Activated naive CD8-positive, alpha-beta T cell treated with anti-CD3 and anti-CD28 coated beads, Interleukin-2, amount 50 U/mL, for 24 hours (primary cell): ENCODE data around the gene IQCK.

Experiments
- ATAC-seq: fragments of 150-1000 bp; cut with Tn5 transposase; one replicate; pipeline ENCODE4 v1.10.0; 2021
- DNase-seq: peaks from one replicate; pipeline ENCODE4 v3.0.0; 2021
- H3K27ac Mint-ChIP-seq: one replicate; pipeline ENCODE4 v1.8.0; 2021; ENCODE audit warnings: mild to moderate bottlenecking, mixed read lengths
- H3K27me3 Mint-ChIP-seq: one replicate; pipeline ENCODE4 v1.8.0; 2021; ENCODE audit warnings: mixed read lengths
- H3K36me3 Mint-ChIP-seq: one replicate; pipeline ENCODE4 v1.8.0; 2021; ENCODE audit warnings: low read depth, mixed read lengths
- H3K4me1 Mint-ChIP-seq: one replicate; pipeline ENCODE4 v1.8.0; 2021; ENCODE audit warnings: mixed read lengths
- H3K4me3 Mint-ChIP-seq: one replicate; pipeline ENCODE4 v1.8.0; 2021; ENCODE audit warnings: mild to moderate bottlenecking, moderate library complexity, mixed read lengths
- H3K9me3 Mint-ChIP-seq: one replicate; pipeline ENCODE4 v1.8.0; 2021; ENCODE audit warnings: mixed read lengths

The IQCK gene

DNA sequence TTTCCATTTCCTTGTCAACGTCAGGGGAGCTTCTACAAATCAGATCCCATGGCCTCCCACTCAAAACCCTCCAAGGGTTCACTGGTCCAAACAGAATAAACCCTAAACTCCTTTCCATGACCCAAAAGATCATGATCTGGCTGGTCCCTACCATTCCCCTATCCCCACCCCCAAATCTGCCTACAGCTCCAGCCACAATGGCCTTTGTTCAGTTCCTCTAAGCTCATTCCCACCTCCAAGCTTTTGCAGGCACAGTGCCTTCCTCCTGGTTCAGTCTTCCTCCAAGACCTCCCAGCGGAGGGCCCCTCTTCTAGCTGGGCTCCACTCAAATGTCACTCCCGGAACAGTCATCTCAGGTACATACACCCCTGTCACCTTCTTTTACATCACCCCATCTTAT lies 164.6 kb downstream of the IQCK start:
- H3K4me3 Mint-ChIP-seq: no peak overlapping the region
- peaks cover 37% of the 10 kb centered on the region for H3K27me3 Mint-ChIP-seq
- ATAC-seq: no peak
- no peaks in the 10 kb centered on the region for H3K9me3 Mint-ChIP-seq
- no peak for DNase-seq
- H3K4me1 Mint-ChIP-seq: peaks cover 20% of the 10 kb centered on the region
- H3K36me3 Mint-ChIP-seq: no peaks in the 10 kb centered on the region
- H3K27ac Mint-ChIP-seq: no peak overlapping the region

DNA sequence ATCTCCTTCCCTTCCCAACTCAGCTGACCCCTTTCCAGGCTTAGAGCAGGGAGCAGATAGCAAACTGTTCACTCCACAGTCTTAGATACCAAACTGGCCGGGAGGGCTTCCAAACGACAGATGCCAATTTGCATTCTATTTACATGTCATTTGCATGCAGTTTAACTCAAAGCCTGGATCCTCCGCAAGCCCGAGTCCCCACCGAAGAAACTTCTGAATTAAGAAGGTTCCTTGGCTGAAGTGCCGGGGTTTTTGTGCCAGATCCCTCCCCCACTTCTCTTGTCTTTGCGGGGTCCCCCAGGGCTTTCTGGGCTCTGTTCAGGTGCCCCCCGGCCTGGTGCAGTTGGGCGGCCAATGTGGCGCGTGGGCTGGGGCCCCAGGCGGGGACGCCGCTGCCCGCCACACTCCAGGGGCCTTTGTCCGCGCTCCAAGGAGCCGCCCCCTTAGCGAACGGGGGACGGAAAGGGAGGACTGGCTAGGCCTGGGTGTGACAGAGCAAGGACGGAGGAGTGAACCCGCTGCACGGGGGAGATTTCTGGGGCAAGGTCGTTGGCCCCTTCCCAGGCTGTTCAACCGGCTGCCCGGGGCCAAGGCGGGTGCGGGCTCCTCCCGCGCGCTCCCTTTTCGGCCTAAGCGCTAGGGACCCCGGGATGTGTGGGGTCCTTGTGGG lies 165.4 kb downstream of the IQCK start:
- DNase-seq (peak; percentile 4), ATAC-seq (no peak)
- H3K27me3 Mint-ChIP-seq: peaks cover 37% of the 10 kb centered on the region
- no peaks in the 10 kb centered on the region for H3K36me3 Mint-ChIP-seq
- no peaks in the 10 kb centered on the region for H3K9me3 Mint-ChIP-seq
- H3K27ac Mint-ChIP-seq: no peak overlapping the region
- H3K4me1 Mint-ChIP-seq: peaks cover 20% of the 10 kb centered on the region
- H3K4me3 Mint-ChIP-seq: no peak overlapping the region

DNA sequence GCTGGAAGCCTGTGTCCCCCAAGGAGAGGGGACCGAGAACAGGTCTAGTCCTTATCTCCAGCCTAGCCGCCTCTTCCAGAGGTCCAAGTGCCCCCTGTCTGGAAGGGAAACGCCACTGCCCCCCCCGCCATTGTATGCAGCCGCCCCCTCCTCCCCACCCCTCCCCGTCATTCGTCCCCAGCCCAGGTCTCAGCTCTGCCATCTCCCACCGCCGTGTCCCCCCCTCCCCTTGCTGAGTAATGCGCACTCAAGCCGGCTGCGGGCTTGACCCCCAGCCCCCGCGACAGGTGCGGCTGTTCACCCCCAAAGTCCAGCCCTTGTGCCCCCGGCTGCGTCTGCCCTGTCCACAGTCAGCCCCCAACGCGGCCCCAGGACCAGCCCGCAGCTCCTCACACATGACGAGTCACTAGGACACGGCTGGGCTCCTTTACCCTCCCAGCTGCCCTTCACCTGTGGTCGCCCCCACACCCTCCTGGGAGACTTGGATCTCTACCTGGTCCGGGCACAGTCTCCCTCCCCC lies 166.0 kb downstream of the IQCK start:
- Mint-ChIP-seq H3K27me3 (peaks cover 41% of the 10 kb centered on the region), H3K4me1 (peaks cover 24% of the 10 kb centered on the region), H3K4me3 (peak overlapping the region; percentile 26), H3K9me3 (no peaks in the 10 kb centered on the region), H3K27ac (no peak overlapping the region), H3K36me3 (no peaks in the 10 kb centered on the region)
- no peak for ATAC-seq
- no peak for DNase-seq

DNA sequence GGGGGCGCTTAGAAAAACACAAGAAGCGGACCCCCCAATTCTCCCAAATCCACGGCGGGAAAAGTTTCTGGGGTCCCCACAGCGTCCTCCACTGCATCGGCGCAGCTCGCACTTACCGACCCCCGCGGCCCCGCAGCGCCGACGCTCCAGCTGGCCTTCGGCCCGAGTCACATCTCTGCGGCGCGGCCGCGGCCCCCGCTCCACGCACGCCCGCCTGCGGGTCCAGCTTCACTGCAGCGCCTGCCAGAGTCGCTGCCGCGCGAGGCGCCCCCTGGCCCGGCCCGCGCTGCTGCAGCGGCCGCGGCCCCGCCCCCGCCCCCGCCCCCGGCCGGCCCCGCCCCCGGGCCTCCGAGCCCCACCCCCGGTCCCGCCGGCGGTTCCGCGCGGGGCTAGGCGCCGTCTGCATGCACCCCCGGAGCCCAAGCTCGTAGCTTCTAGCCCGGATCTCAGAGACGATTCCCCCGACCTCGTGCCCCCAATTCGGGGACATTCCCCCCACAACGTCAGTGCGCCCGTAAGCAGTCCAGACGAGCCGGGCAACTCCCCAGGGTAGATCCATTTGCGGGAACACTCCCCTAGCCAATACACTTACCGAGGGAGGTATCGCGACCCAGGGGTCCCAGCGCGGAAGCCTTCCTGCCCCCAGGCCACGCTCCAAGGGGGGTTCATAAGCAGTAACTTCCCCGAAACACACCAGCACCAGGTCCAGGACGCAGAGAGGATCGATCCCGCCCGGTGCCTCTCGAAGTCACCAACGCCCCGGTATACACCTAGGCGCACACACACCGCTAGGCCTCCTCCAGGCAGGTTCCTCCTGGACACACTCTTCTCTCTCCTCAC lies 166.8 kb downstream of the IQCK start, which contains the start of gene GPRC5B:
GPRC5B (minus strand) TSS at position 238 of the 840 bp plus-strand sequence. CDS start 12,003 bp downstream, outside the sequence.
- peak; percentile 29 for DNase-seq
- peak; percentile 20 for ATAC-seq
- H3K27me3 Mint-ChIP-seq: peaks cover 41% of the 10 kb centered on the region
- H3K4me1 Mint-ChIP-seq: peaks cover 25% of the 10 kb centered on the region
- no peaks in the 10 kb centered on the region for H3K36me3 Mint-ChIP-seq
- no peaks in the 10 kb centered on the region for H3K9me3 Mint-ChIP-seq
- peak within 1 kb of the TSS; percentile 75 for H3K4me3 Mint-ChIP-seq
- no peak within 1 kb of the TSS for H3K27ac Mint-ChIP-seq

DNA sequence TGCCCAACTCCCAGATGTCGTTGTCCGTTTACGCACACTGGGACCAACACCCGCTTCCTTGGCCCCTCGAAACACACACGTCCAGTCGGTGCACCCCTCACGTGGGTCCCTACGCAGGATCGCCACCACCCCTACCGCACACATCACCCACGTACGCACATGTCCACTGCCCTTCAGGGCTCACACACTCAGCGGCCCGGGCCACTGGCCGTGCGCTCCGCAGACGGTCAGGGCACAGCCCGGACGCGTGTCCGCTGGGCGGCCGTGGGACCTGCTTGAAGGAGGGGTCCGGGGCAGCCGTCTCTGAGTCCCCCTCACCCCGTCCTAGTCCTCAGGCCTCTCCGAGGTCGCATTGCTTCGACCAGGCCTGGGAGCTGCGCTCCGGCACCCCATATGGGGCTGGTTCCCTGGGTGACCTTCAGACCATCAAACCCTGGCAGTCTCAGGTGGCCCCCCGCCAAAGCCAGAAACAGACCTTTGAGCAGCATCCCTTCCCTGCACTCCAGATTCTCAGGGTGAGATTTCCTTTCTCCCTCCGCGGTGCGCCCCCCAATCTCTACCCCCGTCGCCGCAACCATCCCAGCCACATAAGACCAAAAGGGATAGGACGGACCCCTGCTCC lies 167.5 kb downstream of the IQCK start:
- H3K4me3 Mint-ChIP-seq: peak overlapping the region; percentile 75
- no peak for ATAC-seq
- peak; percentile 13 for DNase-seq
- no peak overlapping the region for H3K27ac Mint-ChIP-seq
- H3K4me1 Mint-ChIP-seq: peaks cover 25% of the 10 kb centered on the region
- H3K9me3 Mint-ChIP-seq: no peaks in the 10 kb centered on the region
- peaks cover 41% of the 10 kb centered on the region for H3K27me3 Mint-ChIP-seq
- no peaks in the 10 kb centered on the region for H3K36me3 Mint-ChIP-seq

DNA sequence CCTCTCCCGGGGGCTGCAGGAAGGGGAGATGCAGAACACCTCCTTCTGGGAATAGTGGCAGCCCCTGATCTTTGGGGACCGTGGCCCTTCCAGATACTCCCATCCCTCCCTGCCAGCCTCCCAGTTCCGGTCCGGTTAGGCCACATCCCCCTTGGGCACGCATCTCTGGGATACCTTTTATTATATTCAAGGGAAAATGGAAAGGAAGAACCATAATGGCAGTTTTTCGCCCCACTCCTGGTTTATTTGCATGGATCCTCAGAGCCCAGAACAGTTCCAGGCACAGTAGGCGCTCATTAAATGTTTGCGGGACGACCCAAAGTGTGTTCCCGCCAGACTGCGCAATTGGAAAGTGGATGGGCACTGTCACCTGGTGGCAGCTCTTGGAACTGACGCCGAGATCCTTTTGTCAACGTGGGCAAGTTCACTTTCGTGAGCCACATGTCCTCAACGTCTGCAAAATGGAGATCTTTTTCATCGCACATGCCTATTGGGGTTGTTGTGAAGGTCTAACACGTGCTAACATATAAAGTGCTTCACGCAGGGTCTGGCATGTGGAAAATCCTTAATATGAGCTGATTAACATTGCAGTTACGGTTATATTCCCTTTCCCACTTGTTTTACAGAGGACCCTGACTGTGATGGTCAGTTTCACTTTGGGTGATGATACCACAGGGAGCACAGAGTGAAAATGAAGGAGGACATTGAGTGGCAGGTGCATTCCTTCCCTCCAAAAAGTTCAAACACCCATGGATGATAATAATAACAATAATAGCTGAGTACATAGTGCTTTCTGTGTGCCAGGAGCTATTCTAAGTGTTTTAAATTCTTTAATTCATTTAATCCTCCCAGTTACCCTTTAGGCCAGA lies 168.2 kb downstream of the IQCK start:
- H3K27ac Mint-ChIP-seq: peak overlapping the region; percentile 54

DNA sequence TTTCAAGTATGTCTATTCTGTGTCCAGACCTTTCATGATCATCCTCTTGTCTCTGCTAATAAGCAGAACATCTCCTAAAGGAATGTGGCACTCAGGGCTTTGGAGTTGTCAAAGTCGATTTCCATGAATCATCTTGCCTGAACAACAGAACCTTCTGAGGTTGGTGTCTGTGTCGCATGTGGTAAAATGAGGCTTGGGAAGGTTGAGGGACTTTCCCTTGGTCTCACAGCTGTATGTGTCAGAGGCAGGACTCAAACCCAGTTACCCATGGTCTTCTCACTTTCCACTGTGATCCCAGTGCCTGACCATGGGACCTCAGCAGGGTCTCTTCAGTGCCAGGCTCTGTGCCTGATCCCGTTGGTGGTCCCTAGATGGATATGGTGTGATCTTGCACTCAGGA lies 170.8 kb downstream of the IQCK start:
- H3K36me3 Mint-ChIP-seq: no peaks in the 10 kb centered on the region
- no peaks in the 10 kb centered on the region for H3K9me3 Mint-ChIP-seq
- peaks cover 21% of the 10 kb centered on the region for H3K27me3 Mint-ChIP-seq
- DNase-seq: peak; percentile 9
- no peak overlapping the region for H3K27ac Mint-ChIP-seq
- ATAC-seq: peak; percentile 76
- peaks cover 25% of the 10 kb centered on the region for H3K4me1 Mint-ChIP-seq
- H3K4me3 Mint-ChIP-seq: no peak overlapping the region

More for the DNA sequence above, 168.2 kb downstream of the IQCK start:
- peak; percentile 86 for DNase-seq
- Mint-ChIP-seq H3K36me3 (no peaks in the 10 kb centered on the region), H3K4me3 (peak overlapping the region; percentile 75), H3K4me1 (peaks cover 25% of the 10 kb centered on the region), H3K9me3 (no peaks in the 10 kb centered on the region), H3K27me3 (peaks cover 38% of the 10 kb centered on the region)
- peak; percentile 56 for ATAC-seq

DNA sequence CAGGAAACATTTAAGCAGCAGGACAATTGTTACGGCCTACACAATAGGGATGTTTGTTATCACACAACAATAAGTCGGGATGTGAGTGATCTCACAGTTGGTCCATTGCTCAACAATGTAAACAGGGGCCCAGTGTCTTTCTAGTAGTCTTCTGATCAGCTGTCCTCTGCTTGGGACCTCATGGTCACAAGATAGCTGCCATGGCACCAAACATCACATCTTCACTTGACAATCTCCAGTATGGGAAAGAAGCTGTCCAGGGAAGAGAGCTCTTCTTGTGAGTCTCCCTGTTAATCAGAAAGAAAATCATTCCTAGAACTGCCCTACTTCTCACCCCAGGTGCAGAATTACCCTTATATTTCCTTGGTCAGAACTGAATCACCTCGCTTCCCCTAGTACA lies 172.8 kb downstream of the IQCK start:
- H3K36me3 Mint-ChIP-seq: no peaks in the 10 kb centered on the region
- ATAC-seq (no peak), DNase-seq (no peak)
- no peaks in the 10 kb centered on the region for H3K9me3 Mint-ChIP-seq
- H3K27me3 Mint-ChIP-seq: peaks cover 9% of the 10 kb centered on the region
- no peak overlapping the region for H3K4me3 Mint-ChIP-seq
- H3K27ac Mint-ChIP-seq: no peak overlapping the region
- H3K4me1 Mint-ChIP-seq: peaks cover 15% of the 10 kb centered on the region

DNA sequence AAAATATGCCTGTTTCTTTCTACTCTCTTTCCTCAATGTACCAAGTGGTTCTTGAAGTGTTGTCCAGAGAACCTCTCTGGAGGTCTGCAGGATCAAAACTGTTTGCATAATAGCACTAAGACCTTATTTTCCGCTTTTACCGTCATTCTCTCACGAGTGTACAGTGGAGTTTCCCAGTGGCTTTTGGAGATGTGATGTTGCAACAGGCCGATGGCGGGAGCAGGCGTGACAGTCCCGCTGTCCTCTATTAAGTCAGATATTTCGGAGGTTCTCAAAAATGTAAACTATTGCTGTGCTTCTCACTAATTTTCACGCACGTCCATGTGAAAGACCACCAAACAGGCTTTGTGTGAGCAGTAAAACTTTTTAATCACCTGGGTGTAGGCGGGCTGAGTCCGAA lies 174.8 kb downstream of the IQCK start:
- Mint-ChIP-seq H3K9me3 (no peaks in the 10 kb centered on the region), H3K36me3 (no peaks in the 10 kb centered on the region), H3K27me3 (peaks cover 6% of the 10 kb centered on the region), H3K27ac (no peak overlapping the region), H3K4me1 (peaks cover 6% of the 10 kb centered on the region), H3K4me3 (no peak overlapping the region)
- DNase-seq (no peak), ATAC-seq (no peak)

DNA sequence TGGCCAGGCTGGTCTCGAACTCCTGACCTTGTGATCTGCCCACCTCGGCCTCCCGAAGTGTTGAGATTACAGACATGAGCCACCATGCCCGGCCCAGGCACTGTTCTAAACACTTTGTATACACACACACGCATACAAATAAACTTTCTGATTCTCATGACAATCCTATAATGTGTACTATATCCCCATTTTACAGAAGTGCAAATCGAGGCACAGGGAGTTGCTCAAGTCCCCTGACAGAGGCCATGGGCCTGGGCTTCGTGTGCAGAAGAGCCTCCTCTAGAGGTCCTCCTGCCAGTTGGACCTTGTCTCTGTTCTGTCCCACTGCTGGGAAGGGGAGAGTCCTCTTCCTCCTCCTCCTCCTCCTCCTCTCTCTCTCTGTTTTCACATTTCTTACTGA lies 176.5 kb downstream of the IQCK start:
- Mint-ChIP-seq H3K9me3 (no peaks in the 10 kb centered on the region), H3K4me3 (no peak overlapping the region), H3K36me3 (no peaks in the 10 kb centered on the region), H3K27me3 (peaks cover 5% of the 10 kb centered on the region), H3K4me1 (no peaks in the 10 kb centered on the region), H3K27ac (no peak overlapping the region)
- no peak for ATAC-seq
- no peak for DNase-seq

DNA sequence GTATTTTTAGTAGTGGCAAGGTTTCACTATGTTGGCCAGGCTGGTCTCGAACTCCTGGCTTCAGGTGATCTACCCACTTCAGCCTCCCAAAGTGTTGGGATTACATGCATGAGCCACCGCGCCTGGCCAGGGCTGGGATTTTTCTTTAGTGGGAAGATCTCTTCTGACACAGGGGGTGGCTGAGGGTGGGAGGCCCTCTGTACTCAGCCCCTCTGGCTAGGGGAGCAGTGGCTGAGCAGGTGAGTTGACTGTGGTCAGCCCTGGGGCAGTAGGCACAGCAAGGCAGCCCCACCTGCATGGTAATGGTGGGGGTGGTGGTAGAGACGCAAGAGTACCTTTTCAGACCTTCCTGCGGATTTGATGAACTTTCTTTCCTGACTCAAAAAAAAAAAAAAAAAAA lies 178.9 kb downstream of the IQCK start:
- no peaks in the 10 kb centered on the region for H3K36me3 Mint-ChIP-seq
- no peak overlapping the region for H3K27ac Mint-ChIP-seq
- no peak overlapping the region for H3K4me3 Mint-ChIP-seq
- H3K27me3 Mint-ChIP-seq: peaks cover 5% of the 10 kb centered on the region
- ATAC-seq (no peak), DNase-seq (no peak)
- no peaks in the 10 kb centered on the region for H3K9me3 Mint-ChIP-seq
- H3K4me1 Mint-ChIP-seq: no peaks in the 10 kb centered on the region

DNA sequence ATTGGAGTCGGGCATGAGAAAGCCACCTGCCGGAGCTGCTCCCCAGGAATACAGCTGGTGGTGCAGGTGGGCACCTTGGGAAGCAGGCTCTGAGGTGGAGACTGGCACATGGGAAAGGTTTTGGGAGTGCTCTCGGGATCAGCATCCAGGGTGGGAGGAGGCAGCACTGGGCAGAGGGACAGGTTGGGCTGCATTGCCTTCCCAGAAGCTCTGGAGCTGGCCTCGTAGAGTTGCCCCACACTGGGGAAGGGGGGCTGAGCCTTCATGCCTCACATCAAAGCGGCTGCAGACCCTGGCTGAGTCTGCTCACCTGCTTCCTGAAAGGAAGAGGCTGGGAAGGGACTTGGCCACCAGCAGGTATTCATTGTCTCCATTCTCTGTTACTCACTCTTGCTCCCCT lies 180.1 kb downstream of the IQCK start:
- DNase-seq (no peak), ATAC-seq (no peak)
- Mint-ChIP-seq H3K27me3 (peaks cover 5% of the 10 kb centered on the region), H3K4me1 (no peaks in the 10 kb centered on the region), H3K27ac (no peak overlapping the region), H3K36me3 (no peaks in the 10 kb centered on the region), H3K9me3 (no peaks in the 10 kb centered on the region), H3K4me3 (no peak overlapping the region)

DNA sequence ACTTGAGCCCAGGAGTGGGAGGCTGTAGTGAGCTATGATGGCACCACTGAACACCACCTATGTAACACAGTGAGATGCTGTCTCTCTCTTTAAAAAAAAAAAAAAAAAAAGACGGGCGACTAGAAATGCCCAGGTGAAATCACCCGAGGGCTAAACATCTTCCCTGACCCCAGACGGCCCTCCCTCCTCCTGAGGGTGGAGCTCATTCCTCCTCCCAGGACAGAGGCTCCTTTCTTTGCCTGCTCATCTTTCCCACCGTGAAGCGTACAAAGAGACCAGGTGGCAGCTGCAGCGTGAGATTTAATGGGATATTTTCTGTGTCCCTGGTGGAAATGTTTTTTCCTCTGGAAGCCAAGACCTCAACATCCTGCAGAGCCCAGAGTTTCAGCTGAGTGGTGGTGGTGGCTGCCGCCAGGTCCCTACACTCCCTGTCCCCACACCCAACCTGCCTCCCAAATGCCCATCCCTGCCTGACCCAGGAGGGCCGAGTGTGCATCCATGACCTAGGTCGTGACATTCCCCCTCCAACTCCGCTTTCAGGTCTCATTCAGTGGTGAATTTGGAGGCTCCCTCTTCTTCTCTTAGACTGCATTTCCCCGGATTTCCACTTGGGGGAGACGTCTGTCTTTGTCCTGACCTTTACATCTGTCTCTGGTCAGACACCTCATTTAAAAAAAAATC lies 181.0 kb downstream of the IQCK start:
- H3K36me3 Mint-ChIP-seq: no peaks in the 10 kb centered on the region
- DNase-seq (peak; percentile 53), ATAC-seq (peak; percentile 48)

More for the DNA sequence above, 181.0 kb downstream of the IQCK start:
- H3K4me1 Mint-ChIP-seq: no peaks in the 10 kb centered on the region
- peaks cover 5% of the 10 kb centered on the region for H3K27me3 Mint-ChIP-seq
- H3K9me3 Mint-ChIP-seq: no peaks in the 10 kb centered on the region
- no peak overlapping the region for H3K27ac Mint-ChIP-seq
- H3K4me3 Mint-ChIP-seq: no peak overlapping the region
